Astrocyte (in vitro differentiated cells and primary cell): ENCODE measurements around the gene ADAM23.

Experiments used
- CTCF ChIP-seq: IDR thresholded peaks from 2 replicates; pipeline ENCODE4 v1.5.1; 2011; ENCODE audit warnings: low read depth, mild to moderate bottlenecking, inconsistent platforms, low read length, moderate library complexity; ENCODE audit not compliant: insufficient read depth
- EZH2 ChIP-seq: IDR thresholded peaks from 2 replicates; pipeline ENCODE4 v1.6.1; 2012; ENCODE audit warnings: mild to moderate bottlenecking, low read length, inconsistent platforms; ENCODE audit not compliant: insufficient read depth

- TF ChIP-seq CTCF (no peak), EZH2 (no peak)
These were observed 10.1 kb upstream of the ADAM23 start for GRCh38 chr2:206433190-206433589.
